GM12878 (cell line): Measurements from ENCODE around the gene CSF1R. TPM values are rescaled to one million over a fixed set of nuclear protein-coding genes. Genes with fewer than 3 reads are reported as not detected.

Source experiments
- ATAC-seq: fragments of 200-7000 bp; cut with Tn5 transposase; 3 replicates; pipeline ENCODE4 v1.9.1; 2020; ENCODE audit warnings: mild to moderate bottlenecking, moderate library complexity
- BruUV-seq: library from RNA; stranded (reverse); fragments of 400-500 nt; replicated peaks from 2 replicates; lab custom pipeline; 2021; lab: Mats Ljungman, UMichigan
- CTCF ChIA-PET: fragments of 300-600 bp; sonication (Branson Sonifier 250); formaldehyde crosslinking; extraction: SDS; loops from one replicate; lab custom pipeline; 2021; ENCODE audit warnings: inconsistent platforms; lab: Yijun Ruan, JAX
- POLR2A ChIA-PET: fragments of 350-600 bp; formaldehyde crosslinking; extraction: SDS; loops from one replicate; lab custom pipeline; 2021; ENCODE audit warnings: inconsistent platforms; lab: Charles Lee
- RAD21 ChIA-PET: fragments of 300-600 bp; sonication (Branson Sonifier 250); formaldehyde crosslinking; loops from one replicate; lab custom pipeline; 2023; ENCODE audit warnings: antibody characterized with exemption; ENCODE audit not compliant: unreplicated experiment; lab: Charles Lee
- SMC1A ChIA-PET: fragments of 300-600 bp; sonication (Branson Sonifier 250); formaldehyde crosslinking; loops from one replicate; lab custom pipeline; 2023; ENCODE audit not compliant: unreplicated experiment, uncharacterized antibody; lab: Charles Lee
- DNase-seq: peaks from one replicate; pipeline ENCODE4 v3.0.0-alpha.2; 2011; ENCODE audit warnings: low read depth, low spot score
- FAIRE-seq: peaks from 3 replicates; lab custom pipeline; 2011; peaks lifted over from hg19 to GRCh38; lab: Jason Lieb, UNC
- H2AFZ ChIP-seq: 2 replicates; pipeline ENCODE4 v1.6.0; 2011; ENCODE audit warnings: low read depth, low read length, control low read depth; ENCODE audit not compliant: control insufficient read depth
- H3K27ac ChIP-seq: 2 replicates; pipeline ENCODE4 v1.5.1; 2011; ENCODE audit warnings: control low read depth; ENCODE audit not compliant: control insufficient read depth, insufficient read depth
- H3K27me3 ChIP-seq, 2 experiments: replicated peaks in 1 of 2; 2 replicates each; pipeline versions ENCODE4 v1.6.0 to v1.6.1; 2011; ENCODE audit warnings: low read length in 1 of 2; ENCODE audit not compliant: control insufficient read depth in 2 of 2, insufficient read depth in 2 of 2
- H3K36me3 ChIP-seq, 2 experiments: 2 replicates each; pipeline ENCODE4 v1.5.1; 2011; ENCODE audit warnings: low read length in 1 of 2; ENCODE audit not compliant: control insufficient read depth in 2 of 2, insufficient read depth in 2 of 2
- H3K4me1 ChIP-seq: 2 replicates; pipeline ENCODE4 v1.6.1; 2011; ENCODE audit warnings: mild to moderate bottlenecking, low read length, moderate library complexity, mixed read lengths; ENCODE audit not compliant: control insufficient read depth, insufficient read depth
- H3K4me2 ChIP-seq: 2 replicates; pipeline ENCODE4 v1.6.0; 2011; ENCODE audit warnings: control low read depth; ENCODE audit not compliant: control insufficient read depth, insufficient read depth
- H3K4me3 ChIP-seq: fragments of 200-600 bp; sonication (generic); 2 replicates; pipeline ENCODE4 v1.5.1; 2016
- H3K79me2 ChIP-seq: 2 replicates; pipeline ENCODE4 v1.6.0; 2011; ENCODE audit warnings: low read length; ENCODE audit not compliant: control insufficient read depth, insufficient read depth
- H3K9ac ChIP-seq: 2 replicates; pipeline ENCODE4 v1.8.0; 2011; ENCODE audit warnings: low read length, control low read depth, mixed read lengths; ENCODE audit not compliant: control insufficient read depth, insufficient read depth
- H3K9me3 ChIP-seq: replicated peaks from 3 replicates; pipeline ENCODE4 v1.5.1; 2011; ENCODE audit warnings: mild to moderate bottlenecking, low read length; ENCODE audit not compliant: control insufficient read depth, insufficient read depth
- H4K20me1 ChIP-seq: 2 replicates; pipeline ENCODE4 v1.6.0; 2011; ENCODE audit not compliant: control insufficient read depth, insufficient read depth
- CREB1 ChIP-seq: IDR thresholded peaks from 2 replicates; pipeline ENCODE4 v1.6.1; 2012; ENCODE audit warnings: low read depth, mild to moderate bottlenecking, inconsistent platforms
- KAT2A ChIP-seq: conservative IDR thresholded peaks from 2 replicates; pipeline ENCODE4 v1.6.1; 2011; ENCODE audit warnings: low read depth, low read length; ENCODE audit not compliant: control insufficient read depth
- MEF2A ChIP-seq: IDR thresholded peaks from 2 replicates; pipeline ENCODE4 v1.6.1; 2011; ENCODE audit warnings: low read depth, mild to moderate bottlenecking, low read length, moderate library complexity; ENCODE audit not compliant: insufficient read depth
- MTA2 ChIP-seq: fragments of 450-650 bp; IDR thresholded peaks from 2 replicates; pipeline ENCODE4 v1.6.1; 2016; ENCODE audit warnings: low read depth, mild to moderate bottlenecking, moderate library complexity
- PAX5 ChIP-seq: IDR thresholded peaks from 2 replicates; pipeline ENCODE4 v1.6.1; 2011; ENCODE audit warnings: low read depth, low read length, borderline replicate concordance
- RCOR1 ChIP-seq: conservative IDR thresholded peaks from 2 replicates; pipeline ENCODE4 v1.6.1; 2012; ENCODE audit warnings: low read depth, low read length, improper control_type of control experiment
- SIN3A ChIP-seq: IDR thresholded peaks from 2 replicates; pipeline ENCODE4 v1.6.1; 2012; ENCODE audit warnings: low read depth, low read length, improper control_type of control experiment
- SIX5 ChIP-seq: IDR thresholded peaks from 2 replicates; pipeline ENCODE4 v1.6.1; 2011; ENCODE audit warnings: mild to moderate bottlenecking, low read depth, low read length, moderate library complexity; ENCODE audit not compliant: severe bottlenecking
- SMARCA5 ChIP-seq: fragments of 450-650 bp; IDR thresholded peaks from 2 replicates; pipeline ENCODE4 v1.6.1; 2017; ENCODE audit warnings: mild to moderate bottlenecking
- SPI1 ChIP-seq: IDR thresholded peaks from 2 replicates; pipeline ENCODE4 v1.6.1; 2011; ENCODE audit warnings: low read depth, mild to moderate bottlenecking, low read length, moderate library complexity, borderline replicate concordance; ENCODE audit not compliant: insufficient read depth
- TAF1 ChIP-seq: IDR thresholded peaks from 2 replicates; pipeline ENCODE4 v1.6.1; 2011; ENCODE audit warnings: mild to moderate bottlenecking, low read depth, low read length, borderline replicate concordance
- ZNF217 ChIP-seq: fragments of 450-650 bp; IDR thresholded peaks from 2 replicates; pipeline ENCODE4 v1.6.1; 2017; ENCODE audit warnings: antibody characterized with exemption, mild to moderate bottlenecking
- ZSCAN29 ChIP-seq: fragments of 450-650 bp; IDR thresholded peaks from 2 replicates; pipeline ENCODE4 v1.6.1; 2017; ENCODE audit warnings: mild to moderate bottlenecking, moderate library complexity
- ZZZ3 ChIP-seq: IDR thresholded peaks from 2 replicates; pipeline ENCODE4 v1.6.1; 2011; ENCODE audit warnings: low read depth; ENCODE audit not compliant: control insufficient read depth, insufficient read length
- WGBS: methylation state at CpG from one replicate; pipeline ENCODE4 v1.1.6; 2016; ENCODE audit warnings: low lambda C conversion rate; ENCODE audit not compliant: insufficient replicate concordance, insufficient coverage; ENCODE audit errors: missing lambda C conversion rate; 5-methylcytosine and 5-hydroxymethylcytosine counted together
- in situ Hi-C: fragments of 300-500 bp; cut with MboI; formaldehyde crosslinking; loops from 9 replicates; pipeline ENCODE4 v1.14.3; 2018; ENCODE audit warnings: mixed read lengths
- intact Hi-C: fragments of 100-400 bp; cut with micrococcal nuclease; formaldehyde crosslinking; loops from one replicate; pipeline ENCODE4 v1.14.2; 2022; ENCODE audit not compliant: unreplicated experiment
- polyA plus RNA-seq, 11 experiments: library from polyadenylated mRNA; depleted of rRNA in 4 of 11; unstranded in 6 of 11; stranded (reverse) in 5 of 11; fragments of >200 nt; fragmentation: Nextera tagmentation in 4 of 11; fragmentation: Illumina TruSeq in 1 of 11; extraction: Ambion mirVana in 4 of 11; extraction: Trizol in 1 of 11; gene quantifications; 1 replicate in 1 of 11; 2 replicates in 10 of 11; pipeline versions ENCODE4 v1.2.1 to v1.2.3, GENCODE V29; 2011 to 2016; ENCODE audit warnings: inconsistent platforms in 2 of 11, missing spikeins in 2 of 11, low read depth in 1 of 11
- total RNA-seq, 4 experiments: library from RNA; depleted of rRNA in 3 of 4; stranded (reverse); fragments of >200 nt in 3 of 4; fragmentation: Illumina TruSeq in 1 of 4; extraction: Trizol in 1 of 4; gene quantifications; 2 replicates each; pipeline versions ENCODE4 v1.2.1 to v1.2.3, GENCODE V29; 2013 to 2021
- TF ChIP-seq, protein P1 (sequence below): IDR thresholded peaks from 2 replicates; pipeline ENCODE4 v1.6.1; 2011; ENCODE audit warnings: borderline replicate concordance, low read depth, mild to moderate bottlenecking, moderate library complexity, mixed read lengths, low read length; ENCODE audit not compliant: insufficient read depth; ENCODE audit errors: extremely low read length

CSF1R gene
- total and polyA plus RNA-seq, 10 of the 15 experiments (the other 5 are each of a cell fraction or from before 2014, with no cell fraction given), result 0.35 to 3.6 (median 1.2) TPM

DNA sequence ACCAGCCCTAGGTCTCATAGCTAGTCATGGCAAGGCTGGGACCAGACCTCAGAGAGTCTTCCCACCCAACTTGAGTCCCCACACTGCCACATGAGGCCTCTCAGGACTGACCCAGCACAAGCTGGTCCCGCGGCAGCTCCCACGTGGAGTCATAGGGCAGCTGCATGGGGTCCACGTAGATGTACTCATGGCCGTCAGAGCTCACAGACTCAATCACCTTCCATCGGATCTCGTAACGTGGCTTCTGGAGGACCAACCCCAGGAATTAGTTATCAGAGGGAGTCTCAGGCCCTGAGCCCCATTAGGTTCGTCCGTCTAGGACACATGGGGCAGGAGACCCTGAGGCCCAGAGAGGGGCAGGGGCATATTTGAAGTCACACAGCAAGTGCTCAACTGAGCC is 39.0 kb upstream of the CSF1R start:
- no peak overlapping the region for H3K4me3 ChIP-seq
- intact Hi-C loops (no loop called here), in situ Hi-C loops (loop anchor here (5.0 kb wide), 1 partner anchor 97 kb away; no protein-coding TSS in a partner anchor)
- no peaks in the 10 kb centered on the region for H3K27me3 ChIP-seq
- POLR2A ChIA-PET, result no interaction called here
- ATAC-seq (no peak), DNase-seq (no peak), FAIRE-seq (no peak)
- no peaks in the 10 kb centered on the region for H3K36me3 ChIP-seq
- no peak overlapping the region for H3K27ac ChIP-seq
- no peak for TF ChIP-seq ZNF217
- no peak for TF ChIP-seq PAX5
- TF ChIP-seq SMARCA5, result no peak
- TF ChIP-seq MTA2, result no peak
- TF ChIP-seq SPI1, result no peak
- no peak for TF ChIP-seq ZSCAN29
- TF ChIP-seq KAT2A, result no peak
- no peak for TF ChIP-seq TAF1
- TF ChIP-seq, protein P1, sequence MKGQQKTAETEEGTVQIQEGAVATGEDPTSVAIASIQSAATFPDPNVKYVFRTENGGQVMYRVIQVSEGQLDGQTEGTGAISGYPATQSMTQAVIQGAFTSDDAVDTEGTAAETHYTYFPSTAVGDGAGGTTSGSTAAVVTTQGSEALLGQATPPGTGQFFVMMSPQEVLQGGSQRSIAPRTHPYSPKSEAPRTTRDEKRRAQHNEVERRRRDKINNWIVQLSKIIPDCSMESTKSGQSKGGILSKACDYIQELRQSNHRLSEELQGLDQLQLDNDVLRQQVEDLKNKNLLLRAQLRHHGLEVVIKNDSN, result no peak
- TF ChIP-seq MEF2A, result no peak
- TF ChIP-seq SIN3A, result no peak
- TF ChIP-seq ZZZ3, result no peak
- no peak for TF ChIP-seq SIX5
- TF ChIP-seq CREB1, result no peak
- TF ChIP-seq RCOR1, result no peak
- SMC1A ChIA-PET, result no interaction called here
- H2AFZ ChIP-seq, result no peak overlapping the region
- no peak overlapping the region for H3K4me2 ChIP-seq
- 63% methylated on average over 10 of the region's 10 CpGs for whole genome bisulfite sequencing
- BruUV-seq, result no TSS peak
- no peaks in the 10 kb centered on the region for H3K79me2 ChIP-seq
- RAD21 ChIA-PET, result no interaction called here
- no peaks in the 10 kb centered on the region for H3K4me1 ChIP-seq
- CTCF ChIA-PET, result interaction anchor here (1.0 to 1.9 kb wide), 2 partner anchors 93 to 158 kb away, joined by 3 to 8 read pairs; no protein-coding TSS in a partner anchor
- H3K9me3 ChIP-seq, result no peaks in the 10 kb centered on the region
- no peaks in the 10 kb centered on the region for H4K20me1 ChIP-seq
- no peak overlapping the region for H3K9ac ChIP-seq
